ENCODE measurements around the gene PHACTR1. TPM values are rescaled to one million over a fixed set of nuclear protein-coding genes. Genes with fewer than 3 reads are reported as not detected.
A peak's percentile ranks its signal among the peaks of the same experiment; 100 is the strongest.

Gene PHACTR1
- total and polyA plus RNA-seq, 7 donors = 0.04 to 3.0 (median 0.85) TPM

GRCh38 chr6:13011612-13012146 lies 295.1 kb downstream of the PHACTR1 start:
- ATAC-seq = no peak
- DNase-seq = no peak
- intact Hi-C loops (cut with DNase I) = no loop called here
- Histone ChIP-seq H3K27me3 (ENCODE audit: insufficient read depth in 3 of 3, low read length in 2 of 3) (peaks cover 0 to 54% (median 12%) of the 10 kb centered on the region in 3 donors), H3K36me3 (ENCODE audit: insufficient read depth in 1 of 2, low read depth in 1 of 2) (no peaks in the 10 kb centered on the region), H3K27ac (no peak overlapping the region), H3K9me3 (no peaks in the 10 kb centered on the region), H3K4me1 (no peaks in the 10 kb centered on the region), H3K4me3 (no peak overlapping the region)
- no peak for TF ChIP-seq CTCF (IDR thresholded peaks at IDR 0.05)
- WGBS, 3 donors = 81 to 85% (median 82%) methylated on average over 5 of the region's 5 CpGs

GRCh38 chr6:13012296-13012695 lies 295.7 kb downstream of the PHACTR1 start:
- 77 to 91% (median 81%) methylated on average over 1 of the region's 1 CpG for WGBS, 3 donors
- intact Hi-C loops (cut with DNase I) = no loop called here
- H3K27me3 ChIP-seq (ENCODE audit: insufficient read depth in 3 of 3, low read length in 2 of 3) = peaks cover 0 to 58% (median 12%) of the 10 kb centered on the region in 3 donors
- no peaks in the 10 kb centered on the region for H3K9me3 ChIP-seq
- TF ChIP-seq CTCF (IDR thresholded peaks at IDR 0.05) = no peak
- ATAC-seq = no peak
- H3K4me1 ChIP-seq = no peaks in the 10 kb centered on the region
- no peak overlapping the region for H3K4me3 ChIP-seq
- H3K36me3 ChIP-seq (ENCODE audit: insufficient read depth in 1 of 2, low read depth in 1 of 2) = no peaks in the 10 kb centered on the region
- no peak overlapping the region for H3K27ac ChIP-seq
- no peak for DNase-seq

- intact Hi-C loops (cut with DNase I) = no loop called here
Observed at GRCh38 chr6:13012977-13013680, 296.6 kb downstream of the PHACTR1 start.

GRCh38 chr6:13013681-13014503 lies 297.3 kb downstream of the PHACTR1 start:
- DNase-seq (no peak), ATAC-seq (no peak)
- Histone ChIP-seq H3K9me3 (no peaks in the 10 kb centered on the region), H3K27me3 (ENCODE audit: insufficient read depth in 3 of 3, low read length in 2 of 3) (peaks cover 0 to 59% (median 12%) of the 10 kb centered on the region in 3 donors), H3K36me3 (ENCODE audit: insufficient read depth in 1 of 2, low read depth in 1 of 2) (no peaks in the 10 kb centered on the region), H3K4me1 (no peaks in the 10 kb centered on the region), H3K4me3 (peak overlapping the region; percentile 64), H3K27ac (no peak overlapping the region)
- WGBS, 3 donors = 1% methylated on average over 70 to 83 of the region's 83 CpGs
- intact Hi-C loops (cut with DNase I) = no loop called here
- no peak for TF ChIP-seq CTCF (IDR thresholded peaks at IDR 0.05)

More at GRCh38 chr6:13012977-13013680, 296.6 kb downstream of the PHACTR1 start:
- 5 to 8% (median 6%) methylated on average over 21 of the region's 21 CpGs for WGBS, 3 donors
- DNase-seq = peak in 1 of 2 donors; percentile 17
- Histone ChIP-seq H3K27ac (no peak overlapping the region), H3K36me3 (ENCODE audit: insufficient read depth in 1 of 2, low read depth in 1 of 2) (no peaks in the 10 kb centered on the region), H3K27me3 (ENCODE audit: insufficient read depth in 3 of 3, low read length in 2 of 3) (peaks cover 0 to 59% (median 12%) of the 10 kb centered on the region in 3 donors), H3K9me3 (no peaks in the 10 kb centered on the region), H3K4me3 (peak overlapping the region; percentile 64), H3K4me1 (no peaks in the 10 kb centered on the region)
- ATAC-seq = no peak
- TF ChIP-seq CTCF (IDR thresholded peaks at IDR 0.05) = no peak
